ENCODE results near the gene COL23A1.

GRCh38 chr5:178457471-178457870 lies 132.7 kb downstream of the COL23A1 start:
- TF ChIP-seq CTCF (conservative IDR thresholded peaks at IDR 0.05; ENCODE audit: low read depth, low read length): no peak
- TF ChIP-seq EZH2 (IDR thresholded peaks at IDR 0.05; ENCODE audit: low read length, unreplicated experiment): no peak
- no peak for TF ChIP-seq EZH2phosphoT487 (IDR thresholded peaks at IDR 0.05; ENCODE audit: borderline replicate concordance, low read length)

Data from PC-3 (cell line).